IMR-90 (cell line): ENCODE measurements around the gene EXOC2. TPM values are rescaled to one million over a fixed set of nuclear protein-coding genes. Genes with fewer than 3 reads are reported as not detected.

Source experiments
- ATAC-seq: fragments of 200-7000 bp; cut with Tn5 transposase; 2 replicates; pipeline ENCODE4 v1.9.1; 2020; ENCODE audit warnings: low read depth, mild to moderate bottlenecking, moderate library complexity
- BruUV-seq: library from RNA; stranded (reverse); fragments of 400-500 nt; replicated peaks from 2 replicates; lab custom pipeline; 2021; lab: Mats Ljungman, UMichigan
- CTCF ChIA-PET: fragments of 300-600 bp; formaldehyde crosslinking; extraction: SDS; loops from one replicate; lab custom pipeline; 2021; ENCODE audit warnings: antibody characterized with exemption; lab: Yijun Ruan, JAX
- POLR2A ChIA-PET: fragments of 300-600 bp; sonication (Branson Sonifier 250); formaldehyde crosslinking; loops from one replicate; lab custom pipeline; 2022; ENCODE audit warnings: antibody characterized with exemption; ENCODE audit not compliant: unreplicated experiment; lab: Charles Lee
- DNase-seq: peaks from one replicate; pipeline ENCODE4 v3.0.0; 2013
- H2AFZ ChIP-seq: replicated peaks from 2 replicates; pipeline ENCODE3; 2013; ENCODE audit warnings: low read length, mild to moderate bottlenecking; ENCODE audit not compliant: poor library complexity
- H2AK5ac ChIP-seq: 2 replicates; pipeline ENCODE4 v1.6.1; 2013; ENCODE audit warnings: low read depth, low read length, inconsistent platforms
- H2AK9ac ChIP-seq: replicated peaks from 2 replicates; pipeline ENCODE3; 2013; ENCODE audit warnings: mild to moderate bottlenecking, low read depth, low read length, moderate library complexity; ENCODE audit not compliant: poor library complexity
- H2BK120ac ChIP-seq: 2 replicates; pipeline ENCODE4 v1.6.1; 2013; ENCODE audit warnings: low read depth, low read length, inconsistent platforms
- H2BK15ac ChIP-seq: 3 replicates; pipeline ENCODE4 v1.6.1; 2013; ENCODE audit warnings: low read depth, low read length, inconsistent platforms
- H2BK20ac ChIP-seq: 2 replicates; pipeline ENCODE4 v1.6.1; 2013; ENCODE audit warnings: low read depth, mild to moderate bottlenecking, inconsistent platforms, low read length, moderate library complexity
- H2BK5ac ChIP-seq: 2 replicates; pipeline ENCODE4 v1.6.1; 2013; ENCODE audit warnings: mild to moderate bottlenecking, low read depth, low read length, inconsistent platforms; ENCODE audit not compliant: poor library complexity, severe bottlenecking
- H3K14ac ChIP-seq: replicated peaks from 2 replicates; pipeline ENCODE4 v1.6.1; 2013; ENCODE audit warnings: low read depth, low read length, inconsistent platforms
- H3K18ac ChIP-seq: 2 replicates; pipeline ENCODE4 v1.6.1; 2013; ENCODE audit warnings: low read depth, low read length, control low read depth
- H3K23ac ChIP-seq: 2 replicates; pipeline ENCODE4 v1.6.1; 2013; ENCODE audit warnings: low read depth, low read length, inconsistent platforms
- H3K27ac ChIP-seq: 2 replicates; pipeline ENCODE4 v1.5.1; 2013; ENCODE audit warnings: mild to moderate bottlenecking, control low read depth, low read length; ENCODE audit not compliant: insufficient read depth
- H3K27me3 ChIP-seq: 2 replicates; pipeline ENCODE4 v1.6.1; 2013; ENCODE audit warnings: low read length; ENCODE audit not compliant: control insufficient read depth, insufficient read depth
- H3K36me3 ChIP-seq: 2 replicates; pipeline ENCODE4 v1.6.1; 2013; ENCODE audit warnings: low read length, mixed read lengths; ENCODE audit not compliant: control insufficient read depth, insufficient read depth
- H3K4ac ChIP-seq: 2 replicates; pipeline ENCODE4 v1.6.1; 2013; ENCODE audit warnings: low read depth, low read length, inconsistent platforms
- H3K4me1 ChIP-seq: 2 replicates; pipeline ENCODE4 v1.6.1; 2013; ENCODE audit warnings: low read length, mixed read lengths; ENCODE audit not compliant: control insufficient read depth, insufficient read depth
- H3K4me2 ChIP-seq: 2 replicates; pipeline ENCODE4 v1.6.1; 2013; ENCODE audit warnings: low read depth, mild to moderate bottlenecking, control low read depth, low read length, moderate library complexity
- H3K4me3 ChIP-seq: 2 replicates; pipeline ENCODE4 v1.5.1; 2013; ENCODE audit warnings: low read depth, mild to moderate bottlenecking, control low read depth, low read length, moderate library complexity; ENCODE audit not compliant: insufficient read depth
- H3K56ac ChIP-seq: 2 replicates; pipeline ENCODE4 v1.6.1; 2013; ENCODE audit warnings: low read length, inconsistent platforms; ENCODE audit not compliant: insufficient read depth; ENCODE audit errors: extremely low read depth
- H3K79me1 ChIP-seq, 2 experiments: 2 replicates each; pipeline ENCODE4 v1.6.1; 2013; ENCODE audit warnings: low read length in 2 of 2, inconsistent platforms in 1 of 2, low read depth in 1 of 2
- H3K9ac ChIP-seq: 2 replicates; pipeline ENCODE4 v1.6.1; 2013; ENCODE audit warnings: low read depth, low read length, control low read depth
- H3K9me1 ChIP-seq: 2 replicates; pipeline ENCODE4 v1.6.1; 2013; ENCODE audit warnings: low read length, inconsistent platforms; ENCODE audit not compliant: insufficient read depth
- H3K9me3 ChIP-seq: 2 replicates; pipeline ENCODE4 v1.6.1; 2013; ENCODE audit warnings: low read length; ENCODE audit not compliant: control insufficient read depth, insufficient read depth
- H4K20me1 ChIP-seq: 2 replicates; pipeline ENCODE4 v1.6.1; 2013; ENCODE audit warnings: low read length, inconsistent platforms; ENCODE audit not compliant: insufficient read depth
- H4K5ac ChIP-seq: 2 replicates; pipeline ENCODE4 v1.6.1; 2013; ENCODE audit warnings: mild to moderate bottlenecking, low read depth, low read length, control low read depth
- H4K8ac ChIP-seq, 2 experiments: 2 replicates each; pipeline ENCODE4 v1.6.1; 2013; ENCODE audit warnings: low read depth in 2 of 2, low read length in 2 of 2, control low read depth in 1 of 2, inconsistent platforms in 1 of 2
- H4K91ac ChIP-seq: 2 replicates; pipeline ENCODE4 v1.6.1; 2013; ENCODE audit warnings: low read depth, low read length, inconsistent platforms; ENCODE audit not compliant: insufficient read depth
- BHLHE40 ChIP-seq: fragments of 150-350 bp; IDR thresholded peaks from 2 replicates; pipeline ENCODE4 v1.6.1; 2016; ENCODE audit warnings: mild to moderate bottlenecking, low read depth, low read length
- CEBPB ChIP-seq: IDR thresholded peaks from 2 replicates; pipeline ENCODE4 v1.6.1; 2012; ENCODE audit warnings: low read depth, low read length, improper control_type of control experiment
- CHD1 ChIP-seq: IDR thresholded peaks from 2 replicates; pipeline ENCODE4 v1.6.1; 2012; ENCODE audit warnings: low read depth, low read length, improper control_type of control experiment
- MAFK ChIP-seq: IDR thresholded peaks from 2 replicates; pipeline ENCODE4 v1.6.1; 2012; ENCODE audit warnings: low read depth, low read length, improper control_type of control experiment
- MXI1 ChIP-seq: IDR thresholded peaks from 2 replicates; pipeline ENCODE4 v1.6.1; 2012; ENCODE audit warnings: low read depth, mild to moderate bottlenecking, low read length, moderate library complexity, borderline replicate concordance
- POLR2A ChIP-seq: IDR thresholded peaks from 2 replicates; pipeline ENCODE4 v1.6.1; 2012; ENCODE audit warnings: mild to moderate bottlenecking, low read depth, low read length
- RAD21 ChIP-seq: IDR thresholded peaks from 2 replicates; pipeline ENCODE4 v1.6.1; 2012; ENCODE audit warnings: low read length, improper control_type of control experiment
- RCOR1 ChIP-seq: IDR thresholded peaks from 2 replicates; pipeline ENCODE4 v1.6.1; 2012; ENCODE audit warnings: mild to moderate bottlenecking, low read length, improper control_type of control experiment; ENCODE audit not compliant: insufficient replicate concordance
- RFX5 ChIP-seq: IDR thresholded peaks from 2 replicates; pipeline ENCODE4 v1.8.0; 2012; ENCODE audit warnings: low read depth, mild to moderate bottlenecking, low read length, moderate library complexity
- SMC3 ChIP-seq: fragments of 150-350 bp; IDR thresholded peaks from 2 replicates; pipeline ENCODE4 v1.6.1; 2016; ENCODE audit warnings: low read depth, mild to moderate bottlenecking, antibody characterized with exemption, low read length, moderate library complexity
- WGBS, 2 experiments: methylation state at CpG; one replicate each; pipeline versions ENCODE4 v1.1.5 to v1.1.7; 2013; ENCODE audit warnings: missing lambda C conversion rate in 2 of 2; ENCODE audit not compliant: insufficient read length in 1 of 2; ENCODE audit errors: extremely low coverage in 2 of 2; 5-methylcytosine and 5-hydroxymethylcytosine counted together
- dilution Hi-C: fragments of 300-500 bp; cut with HindIII; formaldehyde crosslinking; loops from one replicate; pipeline ENCODE4 v1.14.3; 2018; ENCODE audit warnings: low sequenced_read_pairs; ENCODE audit not compliant: unreplicated experiment
- in situ Hi-C: fragments of 300-500 bp; cut with MboI; formaldehyde crosslinking; loops from 3 replicates; pipeline ENCODE4 v1.14.3; 2019; ENCODE audit warnings: low sequenced_read_pairs, inconsistent platforms, mixed read lengths
- intact Hi-C: fragments of 100-400 bp; cut with micrococcal nuclease; formaldehyde crosslinking; loops from 2 replicates; pipeline ENCODE4 v1.10.0; 2022
- polyA plus RNA-seq, 3 experiments: library from polyadenylated mRNA; depleted of rRNA; stranded (reverse); fragments of >200 nt; gene quantifications; 2 replicates each; pipeline ENCODE4 v1.2.3, GENCODE V29; 2012; ENCODE audit warnings: low replicate concordance in 1 of 3
- total RNA-seq: library from RNA; depleted of rRNA; stranded (reverse); fragments of >200 nt; gene quantifications from 2 replicates; pipeline ENCODE4 v1.2.3, GENCODE V29; 2012

EXOC2 gene
- total and polyA plus RNA-seq, 2 of the 4 experiments (the other 2 are of a cell fraction): 13.1 to 37.3 TPM

DNA sequence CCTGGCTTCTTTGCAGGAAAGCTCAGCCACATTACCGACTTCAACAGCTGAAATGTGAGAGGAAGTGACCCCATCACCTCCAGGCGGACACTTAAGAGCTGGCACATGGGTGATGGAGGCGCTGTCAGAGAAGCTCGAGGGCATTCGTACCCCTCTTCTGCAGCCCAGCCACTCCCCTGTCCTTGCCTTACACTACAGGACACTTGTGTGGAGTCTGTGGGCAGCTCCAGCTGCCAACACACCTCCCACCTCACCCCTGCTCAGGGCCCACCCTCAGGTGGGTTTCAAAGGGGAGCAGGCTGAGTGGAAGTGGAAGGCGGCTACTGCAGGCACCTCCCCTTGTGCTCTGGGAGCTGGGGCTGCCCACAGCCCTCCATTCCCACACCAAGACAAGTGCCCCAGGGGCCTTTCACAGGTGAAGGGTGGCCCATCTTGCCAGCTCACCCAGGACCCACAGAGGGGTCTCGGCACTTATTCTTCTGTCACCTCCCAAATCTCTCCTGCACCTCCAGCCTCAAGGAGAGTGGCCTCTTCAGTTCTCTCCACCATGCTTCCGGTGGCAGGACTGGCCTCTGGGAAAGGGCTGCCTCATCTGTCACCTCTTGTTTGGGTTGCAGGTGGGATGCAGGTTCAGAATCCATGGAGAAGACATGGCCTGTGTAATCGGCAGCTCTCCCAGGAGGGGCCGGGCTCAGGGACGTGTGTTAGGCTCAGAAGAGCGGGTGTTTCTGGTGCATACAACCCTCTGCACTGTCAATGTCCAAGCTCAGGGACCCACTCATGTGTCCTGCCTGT, 251.6 kb downstream of the EXOC2 start:
- Histone ChIP-seq H3K4me1 (peaks cover 3% of the 10 kb centered on the region; the same call in 1 of the 2 replicates), H2AK5ac (no peak overlapping the region), H3K14ac (no peak overlapping the region), H3K4me3 (no peak overlapping the region), H3K23ac (no peak overlapping the region), H3K27me3 (peaks cover 12% of the 10 kb centered on the region; the same call in 1 of the 2 replicates), H3K18ac (no peak overlapping the region), H4K5ac (no peak overlapping the region), H3K27ac (no peak overlapping the region), H3K4me2 (no peak overlapping the region), H2BK120ac (no peak overlapping the region), H2BK5ac (no peak overlapping the region), H3K36me3 (no peaks in the 10 kb centered on the region), H2AFZ (no peak overlapping the region), H2BK15ac (no peak overlapping the region), H4K91ac (no peak overlapping the region), H3K9me1 (no peaks in the 10 kb centered on the region), H3K79me1 (no peaks in the 10 kb centered on the region), H2AK9ac (no peak overlapping the region), H4K20me1 (no peaks in the 10 kb centered on the region), H4K8ac (no peak overlapping the region), H3K9me3 (no peaks in the 10 kb centered on the region), H3K4ac (no peak overlapping the region), H3K56ac (no peak overlapping the region), H2BK20ac (no peak overlapping the region), H3K9ac (no peak overlapping the region)
- dilution Hi-C loops (no loop called here), intact Hi-C loops (no loop called here), in situ Hi-C loops (no loop called here)
- BruUV-seq: no TSS peak
- ChIA-PET POLR2A (no interaction called here), CTCF (no interaction called here)
- ATAC-seq (no peak), DNase-seq (no peak)
- TF ChIP-seq RCOR1: no peak
- TF ChIP-seq BHLHE40: no peak
- no peak for TF ChIP-seq MAFK
- no peak for TF ChIP-seq POLR2A
- TF ChIP-seq CEBPB: no peak
- no peak for TF ChIP-seq RAD21
- no peak for TF ChIP-seq CHD1
- no peak for TF ChIP-seq SMC3
- TF ChIP-seq MXI1: no peak
- TF ChIP-seq RFX5: no peak
- 88% methylated on average over 4 of the region's 12 CpGs; no CpG with 5 or more reads in 1 of the 2 experiments for WGBS, 2 experiments
